HEK293T (cell line): Measurements from ENCODE around the gene TMCO4.

Experiments used
- CTCF ChIA-PET: fragments of 350-600 bp; formaldehyde crosslinking; extraction: SDS; loops from one replicate; lab custom pipeline; 2021; ENCODE audit warnings: antibody characterized with exemption, inconsistent platforms; lab: Yijun Ruan, JAX
- POLR2A ChIA-PET: fragments of 350-600 bp; formaldehyde crosslinking; extraction: SDS; loops from one replicate; lab custom pipeline; 2020; ENCODE audit warnings: antibody characterized with exemption, inconsistent platforms; lab: Yijun Ruan, JAX
- DNase-seq: peaks from one replicate; pipeline ENCODE4 v3.0.0; 2012; ENCODE audit warnings: mixed read lengths; ENCODE audit errors: extremely low spot score
- ARNT ChIP-seq: fragments of 450-650 bp; IDR thresholded peaks from 2 replicates; pipeline ENCODE4 v1.6.1; 2017; ENCODE audit warnings: mild to moderate bottlenecking
- BHLHE40 ChIP-seq: fragments of 450-650 bp; IDR thresholded peaks from 2 replicates; pipeline ENCODE4 v1.6.1; 2016; ENCODE audit warnings: mild to moderate bottlenecking, moderate library complexity, borderline replicate concordance
- CTBP1 ChIP-seq: fragments of 450-650 bp; IDR thresholded peaks from 2 replicates; pipeline ENCODE4 v1.6.1; 2016; ENCODE audit warnings: borderline replicate concordance
- ELF4 ChIP-seq: fragments of 450-650 bp; IDR thresholded peaks from 2 replicates; pipeline ENCODE4 v1.6.1; 2017; ENCODE audit warnings: antibody characterized with exemption
- FOXA1 ChIP-seq: fragments of 450-650 bp; IDR thresholded peaks from 2 replicates; pipeline ENCODE4 v1.6.1; 2016; ENCODE audit warnings: mild to moderate bottlenecking
- FOXK2 ChIP-seq: fragments of 450-650 bp; IDR thresholded peaks from 2 replicates; pipeline ENCODE4 v1.6.1; 2016; ENCODE audit warnings: mild to moderate bottlenecking
- FOXM1 ChIP-seq: fragments of 450-650 bp; IDR thresholded peaks from 2 replicates; pipeline ENCODE4 v1.6.1; 2017; ENCODE audit warnings: mild to moderate bottlenecking, borderline replicate concordance
- HDGF ChIP-seq: fragments of 450-650 bp; IDR thresholded peaks from 2 replicates; pipeline ENCODE4 v1.6.1; 2017; ENCODE audit warnings: antibody characterized with exemption, borderline replicate concordance
- L3MBTL2 ChIP-seq: fragments of 450-650 bp; conservative IDR thresholded peaks from 2 replicates; pipeline ENCODE4 v1.6.1; 2016; ENCODE audit warnings: mild to moderate bottlenecking
- LEF1 ChIP-seq: fragments of 450-650 bp; IDR thresholded peaks from 2 replicates; pipeline ENCODE4 v1.6.1; 2017; ENCODE audit warnings: mild to moderate bottlenecking, borderline replicate concordance
- NFRKB ChIP-seq: fragments of 450-650 bp; IDR thresholded peaks from 2 replicates; pipeline ENCODE4 v1.6.1; 2016; ENCODE audit warnings: mild to moderate bottlenecking, moderate library complexity
- PKNOX1 ChIP-seq: fragments of 450-650 bp; IDR thresholded peaks from 2 replicates; pipeline ENCODE4 v1.6.1; 2016
- SP1 ChIP-seq: fragments of 450-650 bp; IDR thresholded peaks from 2 replicates; pipeline ENCODE4 v1.6.1; 2017
- SUZ12 ChIP-seq: fragments of 450-650 bp; IDR thresholded peaks from 2 replicates; pipeline ENCODE4 v1.6.1; 2016; ENCODE audit warnings: mild to moderate bottlenecking
- TARDBP ChIP-seq: fragments of 450-650 bp; IDR thresholded peaks from 2 replicates; pipeline ENCODE4 v1.6.1; 2016
- ZNF384 ChIP-seq: fragments of 450-650 bp; IDR thresholded peaks from 2 replicates; pipeline ENCODE4 v1.6.1; 2016

Gene TMCO4

DNA sequence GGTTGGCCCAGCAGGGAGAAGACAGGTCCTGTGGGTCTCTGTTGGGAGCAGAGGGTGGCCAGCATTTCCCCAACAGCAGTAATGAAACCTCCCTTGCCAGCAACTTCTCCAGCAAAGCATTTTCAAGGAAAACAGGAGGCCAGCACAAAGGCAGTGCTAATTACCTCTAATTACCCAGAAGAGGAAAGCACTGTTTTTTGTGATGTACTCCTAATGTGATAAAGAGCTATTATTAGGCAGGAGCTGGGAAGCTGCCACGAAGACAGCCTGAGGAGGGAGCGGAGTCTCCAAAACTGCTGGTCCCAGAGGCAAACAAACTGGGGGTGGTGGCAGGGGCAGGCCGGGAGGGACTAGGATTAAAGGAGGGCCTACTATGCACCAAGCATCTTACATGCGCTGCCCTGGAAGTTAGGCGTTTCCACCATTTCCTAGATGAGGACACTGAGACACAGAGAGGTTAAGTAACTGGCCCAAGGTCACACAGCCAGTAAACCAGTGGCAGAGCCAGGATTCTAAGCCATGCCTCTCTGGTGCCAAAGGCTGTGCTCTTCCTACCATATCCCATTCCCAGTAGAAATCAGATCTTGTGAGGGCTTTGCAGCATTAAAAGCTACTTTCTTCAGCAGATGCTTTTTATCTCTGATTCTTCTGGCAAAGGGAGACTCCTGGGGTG is 110.5 kb downstream of the TMCO4 start:
- POLR2A ChIA-PET = no interaction called here

DNA sequence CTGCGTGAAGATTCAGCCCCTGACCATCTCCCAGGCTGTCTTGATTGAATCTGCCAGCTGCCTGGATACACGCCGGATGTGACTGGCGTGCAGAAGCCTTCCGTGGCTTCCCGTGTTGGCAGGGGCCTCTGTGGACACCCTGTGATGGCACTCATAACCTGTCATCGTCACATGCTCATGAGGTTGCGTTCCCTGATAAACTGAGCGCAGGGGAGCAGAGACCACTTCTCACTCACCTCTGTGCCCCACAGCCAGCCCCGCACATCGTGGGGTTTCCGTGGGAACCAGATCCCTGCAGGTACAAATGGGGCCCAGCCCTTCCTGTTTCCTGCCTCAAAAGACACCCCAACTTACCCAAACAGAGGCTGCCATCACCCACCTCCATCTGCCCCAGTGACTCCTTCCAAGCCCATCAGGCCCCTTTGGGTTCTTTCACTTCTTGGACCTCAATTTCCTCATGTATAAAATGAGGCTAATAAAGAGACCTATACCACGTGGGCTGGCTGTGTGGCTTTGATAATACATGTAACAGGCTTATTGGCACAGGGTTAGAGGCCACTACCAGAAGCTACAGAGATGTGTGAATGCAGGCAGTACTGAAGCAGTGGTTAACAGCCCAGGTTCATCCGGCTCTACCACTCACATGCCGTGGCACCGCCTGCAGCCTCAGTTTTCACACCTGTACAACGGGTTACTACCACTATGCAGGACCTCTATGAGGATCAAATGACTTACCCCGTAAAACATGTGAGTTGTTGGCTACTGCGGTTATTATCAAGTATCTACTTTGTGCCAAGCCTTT is 111.5 kb downstream of the TMCO4 start:
- POLR2A ChIA-PET = no interaction called here
- CTCF ChIA-PET = no interaction called here
- DNase-seq = no peak
- TF ChIP-seq HDGF (no peak), BHLHE40 (no peak), FOXA1 (no peak), SUZ12 (no peak), FOXK2 (no peak), TARDBP (no peak), ZNF384 (no peak), NFRKB (no peak), PKNOX1 (no peak), CTBP1 (no peak), SP1 (no peak), LEF1 (no peak), ARNT (no peak), L3MBTL2 (no peak), FOXM1 (no peak)

More for the DNA sequence above, 110.5 kb downstream of the TMCO4 start:
- DNase-seq = no peak
- CTCF ChIA-PET = no interaction called here
- TF ChIP-seq PKNOX1 (no peak), LEF1 (no peak), TARDBP (no peak), ELF4 (no peak), CTBP1 (no peak), FOXK2 (no peak), FOXA1 (no peak), NFRKB (no peak), SUZ12 (no peak), BHLHE40 (no peak), FOXM1 (no peak), SP1 (no peak), ZNF384 (no peak), HDGF (no peak), ARNT (no peak), L3MBTL2 (no peak)

GRCh38 chr1:19687414-19687813 is 112.3 kb downstream of the TMCO4 start:
- CTCF ChIA-PET = no interaction called here
- TF ChIP-seq FOXA1 = no peak
- POLR2A ChIA-PET = no interaction called here
- DNase-seq = no peak

GRCh38 chr1:19685994-19686393 is 113.7 kb downstream of the TMCO4 start:
- POLR2A ChIA-PET = no interaction called here
- DNase-seq = no peak
- CTCF ChIA-PET = no interaction called here
- TF ChIP-seq HDGF = no peak
- TF ChIP-seq TARDBP = no peak
- no peak for TF ChIP-seq PKNOX1
- no peak for TF ChIP-seq NFRKB
- TF ChIP-seq SUZ12 = no peak
- no peak for TF ChIP-seq ZNF384
- no peak for TF ChIP-seq FOXM1
- TF ChIP-seq FOXA1 = no peak
- no peak for TF ChIP-seq BHLHE40
- no peak for TF ChIP-seq ARNT
- no peak for TF ChIP-seq FOXK2
- TF ChIP-seq SP1 = no peak
- no peak for TF ChIP-seq L3MBTL2
- no peak for TF ChIP-seq CTBP1

DNA sequence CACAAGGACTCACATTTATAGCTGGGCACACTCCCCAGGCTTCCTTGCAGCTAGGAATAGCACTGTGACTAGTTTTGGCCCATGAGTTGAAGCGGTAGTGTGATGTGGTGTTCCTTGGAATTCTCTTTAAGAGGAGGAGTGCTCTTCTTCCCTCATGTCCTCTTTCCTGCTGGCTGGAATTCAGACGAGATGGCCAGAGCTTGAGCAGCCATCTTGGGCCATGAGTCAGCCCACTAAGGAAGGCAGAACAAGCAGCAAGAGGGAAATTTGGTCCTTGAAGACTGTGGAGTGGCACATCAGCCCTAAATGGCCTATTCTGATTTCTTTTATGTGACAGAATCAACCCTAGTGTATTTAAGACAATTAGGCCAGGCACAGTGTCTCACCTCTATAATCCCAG is 115.0 kb downstream of the TMCO4 start:
- POLR2A ChIA-PET = interaction anchor here (1.3 kb wide), 1 partner anchor 10 kb away, joined by 4 read pairs; no protein-coding TSS in a partner anchor

More for the DNA sequence above, 115.0 kb downstream of the TMCO4 start:
- TF ChIP-seq BHLHE40 (no peak), FOXA1 (no peak), L3MBTL2 (no peak), TARDBP (no peak), NFRKB (no peak), ZNF384 (no peak), PKNOX1 (no peak), ARNT (no peak), LEF1 (no peak), FOXM1 (no peak), CTBP1 (no peak), ELF4 (no peak)
- CTCF ChIA-PET = no interaction called here
- no peak for DNase-seq
